Left lobe of liver (tissue), 2 donors: Measurements from ENCODE around the gene COL4A2. TPM values are rescaled to one million over a fixed set of nuclear protein-coding genes. Genes with fewer than 3 reads are reported as not detected.
A peak's percentile ranks its signal among the peaks of the same experiment; 100 is the strongest.

Source experiments
- ATAC-seq: fragments of 200-7000 bp; cut with Tn5 transposase; one replicate; pipeline ENCODE4 v1.9.1; 2020; ENCODE audit warnings: mild to moderate bottlenecking, moderate library complexity
- DNase-seq: peaks from one replicate; pipeline ENCODE4 v3.0.0-alpha.2; 2020; ENCODE audit warnings: low spot score
- total RNA-seq: library from RNA; stranded (reverse); gene quantifications from one replicate; pipeline ENCODE4 v1.2.1, GENCODE V29; 2021
- donor health status: DM: no; HTN: no; CAD: no; lungs with moderate emphysema.
- donor health status: DM: no; HTN: yes; CAD: no.

COL4A2 gene
- total RNA-seq, 1 donor from 2014 or later, result 12.4 TPM

GRCh38 chr13:110336108-110336507 lies 29.0 kb downstream of the COL4A2 start:
- no peak for DNase-seq
- no peak for ATAC-seq

- DNase-seq (no peak), ATAC-seq (no peak)
Observed at GRCh38 chr13:110336681-110337080, 29.6 kb downstream of the COL4A2 start.

- ATAC-seq (no peak), DNase-seq (no peak)
Observed at GRCh38 chr13:110337247-110337646, 30.2 kb downstream of the COL4A2 start.

- DNase-seq, result no peak
- ATAC-seq, result no peak
Observed at GRCh38 chr13:110338441-110339101, 31.5 kb downstream of the COL4A2 start.

- ATAC-seq (no peak), DNase-seq (no peak)
Observed at GRCh38 chr13:110339263-110339662, 32.2 kb downstream of the COL4A2 start.

GRCh38 chr13:110339975-110340550 lies 33.0 kb downstream of the COL4A2 start:
- ATAC-seq, result no peak
- no peak for DNase-seq

GRCh38 chr13:110340812-110341444 lies 33.8 kb downstream of the COL4A2 start:
- DNase-seq (peak; percentile 53), ATAC-seq (peak; percentile 60)

GRCh38 chr13:110341445-110342244 lies 34.6 kb downstream of the COL4A2 start:
- DNase-seq (no peak), ATAC-seq (peak; percentile 48)

GRCh38 chr13:110342474-110342873 lies 35.4 kb downstream of the COL4A2 start:
- ATAC-seq (no peak), DNase-seq (no peak)

GRCh38 chr13:110343241-110343865 lies 36.3 kb downstream of the COL4A2 start:
- DNase-seq (no peak), ATAC-seq (no peak)

GRCh38 chr13:110344320-110344719 lies 37.2 kb downstream of the COL4A2 start:
- no peak for ATAC-seq
- no peak for DNase-seq

GRCh38 chr13:110345266-110345665 lies 38.2 kb downstream of the COL4A2 start:
- DNase-seq (no peak), ATAC-seq (no peak)

- DNase-seq, result no peak
- ATAC-seq, result no peak
Observed at GRCh38 chr13:110345701-110346100, 38.6 kb downstream of the COL4A2 start.

- ATAC-seq, result no peak
- DNase-seq, result no peak
Observed at GRCh38 chr13:110346661-110347067, 39.6 kb downstream of the COL4A2 start.

GRCh38 chr13:110347088-110347487 lies 40.0 kb downstream of the COL4A2 start:
- no peak for DNase-seq
- ATAC-seq, result no peak

GRCh38 chr13:110347535-110348308 lies 40.6 kb downstream of the COL4A2 start:
- ATAC-seq (no peak), DNase-seq (no peak)

GRCh38 chr13:110348309-110349105 lies 41.4 kb downstream of the COL4A2 start:
- DNase-seq, result no peak
- ATAC-seq, result no peak

GRCh38 chr13:110349239-110349638 lies 42.2 kb downstream of the COL4A2 start:
- no peak for DNase-seq
- ATAC-seq, result no peak

GRCh38 chr13:110350049-110350448 lies 43.0 kb downstream of the COL4A2 start:
- ATAC-seq, result no peak
- no peak for DNase-seq
